ENCODE data around the gene ABLIM1. TPM values are rescaled to one million over a fixed set of nuclear protein-coding genes. Genes with fewer than 3 reads are reported as not detected.

Gene ABLIM1
- total and polyA plus RNA-seq, 8 donors = 28.1 to 276 (median 92.9) TPM

DNA sequence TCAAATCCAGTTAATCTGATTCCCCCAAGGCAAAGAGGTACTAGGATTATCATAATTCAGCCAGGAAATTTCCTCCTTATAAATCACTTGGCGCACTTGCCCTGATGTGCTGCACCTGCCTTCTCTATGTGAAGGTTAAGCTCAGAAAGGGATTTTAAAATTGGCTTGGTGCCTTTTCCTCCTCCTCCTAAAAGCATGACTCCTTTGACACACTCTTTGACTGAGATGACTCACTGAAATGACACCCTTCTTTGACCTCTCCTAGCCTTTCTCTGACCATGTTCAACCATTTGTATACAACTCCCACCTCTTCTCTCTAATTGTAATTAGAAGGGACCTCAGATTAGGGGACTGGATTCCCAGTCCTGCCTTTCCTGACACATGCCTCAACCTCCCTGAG lies 46.5 kb downstream of the ABLIM1 start:
- TF ChIP-seq POLR2A (IDR thresholded peaks at IDR 0.05) (no peak), EP300 (IDR thresholded peaks at IDR 0.05) (no peak), POLR2AphosphoS5 (IDR thresholded peaks at IDR 0.05) (no peak)
- TF ChIP-seq, protein P1, sequence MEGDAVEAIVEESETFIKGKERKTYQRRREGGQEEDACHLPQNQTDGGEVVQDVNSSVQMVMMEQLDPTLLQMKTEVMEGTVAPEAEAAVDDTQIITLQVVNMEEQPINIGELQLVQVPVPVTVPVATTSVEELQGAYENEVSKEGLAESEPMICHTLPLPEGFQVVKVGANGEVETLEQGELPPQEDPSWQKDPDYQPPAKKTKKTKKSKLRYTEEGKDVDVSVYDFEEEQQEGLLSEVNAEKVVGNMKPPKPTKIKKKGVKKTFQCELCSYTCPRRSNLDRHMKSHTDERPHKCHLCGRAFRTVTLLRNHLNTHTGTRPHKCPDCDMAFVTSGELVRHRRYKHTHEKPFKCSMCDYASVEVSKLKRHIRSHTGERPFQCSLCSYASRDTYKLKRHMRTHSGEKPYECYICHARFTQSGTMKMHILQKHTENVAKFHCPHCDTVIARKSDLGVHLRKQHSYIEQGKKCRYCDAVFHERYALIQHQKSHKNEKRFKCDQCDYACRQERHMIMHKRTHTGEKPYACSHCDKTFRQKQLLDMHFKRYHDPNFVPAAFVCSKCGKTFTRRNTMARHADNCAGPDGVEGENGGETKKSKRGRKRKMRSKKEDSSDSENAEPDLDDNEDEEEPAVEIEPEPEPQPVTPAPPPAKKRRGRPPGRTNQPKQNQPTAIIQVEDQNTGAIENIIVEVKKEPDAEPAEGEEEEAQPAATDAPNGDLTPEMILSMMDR (IDR thresholded peaks at IDR 0.05) = no peak
- H3K4me1 ChIP-seq = peaks cover 11 to 39% (median 17%) of the 10 kb centered on the region in 4 donors
- H3K27me3 ChIP-seq = no peaks in the 10 kb centered on the region
- H3K27ac ChIP-seq = peak overlapping the region in 1 of 5 donors; percentile 83
- no peak for DNase-seq
- no peak overlapping the region for H3K4me3 ChIP-seq
- no peaks in the 10 kb centered on the region for H3K36me3 ChIP-seq
- 83 to 98% (median 96%) methylated on average over 1 of the region's 1 CpG for WGBS, 5 donors
- H3K9me3 ChIP-seq = no peaks in the 10 kb centered on the region
- intact Hi-C loops (cut with DNase I; ENCODE audit: low total_unique reads) = no loop called here

DNA sequence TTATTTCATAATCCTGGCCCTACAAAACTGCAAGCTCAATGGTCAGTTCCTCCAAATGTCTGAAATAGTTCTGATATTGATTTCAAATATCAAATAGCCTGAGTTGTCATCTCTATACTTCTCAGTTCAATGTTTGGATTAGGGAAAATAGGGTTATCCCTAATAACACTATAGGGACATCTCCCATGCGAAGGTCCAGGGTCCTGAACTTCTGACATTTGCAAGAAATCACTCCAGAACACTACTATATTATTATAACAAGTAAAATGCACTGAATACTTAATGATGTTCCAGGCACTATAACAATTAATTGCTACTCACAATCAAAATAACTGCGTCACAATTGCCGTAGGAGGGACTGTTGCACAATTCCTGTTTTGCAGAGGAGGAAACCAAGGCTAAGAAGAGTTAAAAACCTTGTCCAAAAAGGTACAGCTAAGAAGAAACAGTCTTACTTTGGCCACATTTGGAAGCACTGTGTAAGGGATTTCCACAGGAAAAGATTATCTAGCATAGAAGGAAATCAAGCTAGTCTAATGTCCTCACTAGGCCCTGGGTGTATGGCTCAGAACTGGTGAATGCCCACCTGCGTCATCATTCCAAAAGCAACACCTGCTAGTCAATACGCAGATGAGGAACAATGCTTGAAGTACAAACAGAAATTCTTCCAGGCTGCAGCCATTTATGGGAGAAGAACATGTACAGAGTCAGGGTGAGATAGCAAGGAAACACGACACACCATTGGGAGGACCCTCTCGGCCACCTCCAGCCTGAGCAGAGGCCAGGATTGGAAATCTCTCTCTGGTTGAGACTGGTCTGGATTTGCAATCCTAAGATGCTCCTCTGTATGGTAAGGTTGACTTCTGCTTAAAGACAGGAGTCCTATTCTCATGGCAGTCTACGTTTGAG lies 48.3 kb downstream of the ABLIM1 start:
- TF ChIP-seq, protein P1 (IDR thresholded peaks at IDR 0.05) = no peak
- TF ChIP-seq POLR2A (IDR thresholded peaks at IDR 0.05) (no peak), POLR2AphosphoS5 (IDR thresholded peaks at IDR 0.05) (no peak), EP300 (IDR thresholded peaks at IDR 0.05) (no peak)
- no peaks in the 10 kb centered on the region for H3K27me3 ChIP-seq
- H3K9me3 ChIP-seq = no peaks in the 10 kb centered on the region
- WGBS, 5 donors = 84 to 92% (median 89%) methylated on average over 8 of the region's 8 CpGs
- peaks cover 14 to 45% (median 17%) of the 10 kb centered on the region in 4 donors for H3K4me1 ChIP-seq
- intact Hi-C loops (cut with DNase I; ENCODE audit: low total_unique reads) = no loop called here
- no peak for DNase-seq
- H3K36me3 ChIP-seq = no peaks in the 10 kb centered on the region
- peak overlapping the region in 2 of 5 donors; percentile 26 to 53 for H3K27ac ChIP-seq
- H3K4me3 ChIP-seq = no peak overlapping the region

- no peak overlapping the region for H3K4me3 ChIP-seq
- H3K27ac ChIP-seq = peak overlapping the region in 1 of 5 donors; percentile 34
- no peaks in the 10 kb centered on the region for H3K9me3 ChIP-seq
- peaks cover 2 to 47% (median 14%) of the 10 kb centered on the region in 4 donors for H3K4me1 ChIP-seq
- WGBS, 5 donors = 68 to 75% (median 70%) methylated on average over 8 of the region's 8 CpGs
- DNase-seq = no peak
- TF ChIP-seq POLR2A (IDR thresholded peaks at IDR 0.05) (no peak), EP300 (IDR thresholded peaks at IDR 0.05) (no peak), POLR2AphosphoS5 (IDR thresholded peaks at IDR 0.05) (no peak)
- TF ChIP-seq, protein P1 (IDR thresholded peaks at IDR 0.05) = no peak
- no peaks in the 10 kb centered on the region for H3K27me3 ChIP-seq
- H3K36me3 ChIP-seq = no peaks in the 10 kb centered on the region
- intact Hi-C loops (cut with DNase I; ENCODE audit: low total_unique reads) = no loop called here
These were observed 50.6 kb downstream of the ABLIM1 start for GRCh38 chr10:114607358-114607998.

DNA sequence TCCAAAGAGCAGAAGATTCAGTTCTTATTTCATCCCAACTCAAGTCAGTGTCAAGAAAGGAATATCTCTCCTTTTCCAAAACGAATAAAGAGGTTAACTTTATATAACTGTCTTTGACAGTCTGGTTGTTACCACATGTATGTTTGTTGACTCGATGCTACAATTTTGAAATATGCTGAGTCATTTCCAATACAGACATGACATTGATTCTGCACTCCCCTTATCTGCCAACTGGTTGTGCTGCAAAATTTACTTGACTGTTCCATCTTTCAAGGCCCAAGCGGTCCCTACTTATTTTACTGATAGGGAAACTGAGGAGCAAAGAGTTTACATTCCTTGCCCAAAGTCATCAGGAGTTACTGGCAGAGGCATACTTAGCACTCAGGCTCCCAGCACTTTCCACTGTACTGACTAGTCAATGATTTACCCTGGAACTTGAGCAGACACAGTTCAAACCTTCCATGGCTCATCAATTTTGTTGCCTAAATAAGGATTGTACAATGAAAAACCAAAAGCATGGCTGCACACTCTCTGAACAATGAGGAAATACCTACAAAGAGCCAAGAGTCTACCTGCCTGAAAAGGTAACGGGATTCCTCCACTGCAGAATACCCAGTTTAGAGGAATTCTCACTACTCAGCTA lies 52.8 kb downstream of the ABLIM1 start:
- H3K36me3 ChIP-seq = peaks cover 0 to 14% (median 2%) of the 10 kb centered on the region in 4 donors
- no peak for DNase-seq
- intact Hi-C loops (cut with DNase I; ENCODE audit: low total_unique reads) = no loop called here
- no peaks in the 10 kb centered on the region for H3K9me3 ChIP-seq
- peaks cover 0 to 40% (median 12%) of the 10 kb centered on the region in 4 donors for H3K4me1 ChIP-seq
- H3K4me3 ChIP-seq = no peak overlapping the region
- peak overlapping the region in 1 of 5 donors; percentile 13 for H3K27ac ChIP-seq
- TF ChIP-seq POLR2AphosphoS5 (IDR thresholded peaks at IDR 0.05) (no peak), POLR2A (IDR thresholded peaks at IDR 0.05) (no peak), EP300 (IDR thresholded peaks at IDR 0.05) (no peak)
- TF ChIP-seq, protein P1 (IDR thresholded peaks at IDR 0.05) = no peak
- no peaks in the 10 kb centered on the region for H3K27me3 ChIP-seq
- WGBS, 5 donors = 75 to 85% (median 79%) methylated on average over 4 of the region's 4 CpGs
